K562 (cell line): ENCODE measurements around the gene IL27RA. TPM values are rescaled to one million over a fixed set of nuclear protein-coding genes. Genes with fewer than 3 reads are reported as not detected.

ENCODE experiments used
- ARNT ChIP-seq, 2 experiments: fragments of 450-650 bp; IDR thresholded peaks; 2 replicates each; pipeline ENCODE4 v1.6.1; 2016; ENCODE audit warnings: mild to moderate bottlenecking in 1 of 2
- CBX5 ChIP-seq: IDR thresholded peaks from 2 replicates; pipeline ENCODE4 v1.6.1; 2014; ENCODE audit warnings: low read depth, borderline replicate concordance
- FOXK1 ChIP-seq: sonication (generic); formaldehyde crosslinking; IDR thresholded peaks from 2 replicates; pipeline ENCODE4 v1.8.0; 2022; ENCODE audit warnings: missing genetic modification reagents, mild to moderate bottlenecking, borderline replicate concordance
- GABPA ChIP-seq: fragments of 200-800 bp; sonication (Bioruptor generic); conservative IDR thresholded peaks from 2 replicates; pipeline ENCODE4 v1.6.1; 2016; ENCODE audit warnings: low read depth, missing genetic modification characterization, missing compliant biosample characterization
- JUND ChIP-seq, 2 experiments: IDR thresholded peaks; 2 replicates in 1 of 2; 3 replicates in 1 of 2; pipeline ENCODE4 v1.6.1; 2011; ENCODE audit warnings: borderline replicate concordance in 2 of 2, low read depth in 2 of 2, low read length in 2 of 2, improper control_type of control experiment in 1 of 2, missing biosample characterization in 1 of 2, missing genetic modification characterization in 1 of 2, missing genetic modification reagents in 1 of 2
- MCM7 ChIP-seq, 2 experiments: fragments of 450-650 bp; IDR thresholded peaks; 2 replicates each; pipeline ENCODE4 v1.6.1; 2016 to 2018
- NRF1 ChIP-seq, 2 experiments: fragments of 450-650 bp; IDR thresholded peaks in 1 of 2; conservative IDR thresholded peaks in 1 of 2; 2 replicates each; pipeline ENCODE4 v1.6.1; 2014; ENCODE audit warnings: mild to moderate bottlenecking in 2 of 2
- POLR2G ChIP-seq: fragments of 200-400 bp; formaldehyde crosslinking; IDR thresholded peaks from 2 replicates; pipeline ENCODE4 v1.6.1; 2017; ENCODE audit warnings: low read depth, mild to moderate bottlenecking, antibody characterized with exemption, low read length, moderate library complexity
- RBM22 ChIP-seq: fragments of 200-400 bp; formaldehyde crosslinking; IDR thresholded peaks from 2 replicates; pipeline ENCODE4 v1.6.1; 2018; ENCODE audit warnings: low read length, low read depth; ENCODE audit not compliant: poor library complexity, severe bottlenecking
- SPI1 ChIP-seq: IDR thresholded peaks from 2 replicates; pipeline ENCODE4 v1.6.1; 2011; ENCODE audit warnings: low read depth, low read length, control low read depth, borderline replicate concordance
- ZBTB1 ChIP-seq: sonication (generic); formaldehyde crosslinking; IDR thresholded peaks from 2 replicates; pipeline ENCODE4 v1.8.1; 2023; ENCODE audit warnings: missing genetic modification reagents, low read depth, mild to moderate bottlenecking, borderline replicate concordance
- ZBTB17 ChIP-seq: fragments of 450-650 bp; formaldehyde crosslinking; IDR thresholded peaks from 2 replicates; pipeline ENCODE4 v1.4.0; 2020; ENCODE audit warnings: mild to moderate bottlenecking
- ZNF507 ChIP-seq: conservative IDR thresholded peaks from 2 replicates; pipeline ENCODE4 v1.6.1; 2017; ENCODE audit warnings: missing genetic modification characterization, missing compliant biosample characterization
- polyA plus RNA-seq, 8 experiments: library from polyadenylated mRNA; depleted of rRNA in 4 of 8; stranded (reverse) in 5 of 8; unstranded in 3 of 8; fragments of >200 nt; fragmentation: Nextera tagmentation in 2 of 8; fragmentation: Illumina TruSeq in 1 of 8; extraction: Ambion mirVana in 2 of 8; extraction: Trizol in 1 of 8; gene quantifications; 2 replicates each; pipeline versions ENCODE4 v1.2.1 to v1.2.3, GENCODE V29; 2011 to 2014; ENCODE audit warnings: inconsistent platforms in 1 of 8, missing spikeins in 1 of 8
- total RNA-seq, 7 experiments: library from RNA; depleted of rRNA in 6 of 7; stranded (reverse); fragments of >200 nt in 6 of 7; fragmentation: Illumina TruSeq in 2 of 7; extraction: Trizol in 2 of 7; gene quantifications; 2 replicates each; pipeline versions ENCODE4 v1.2.1 to v1.2.3, GENCODE V29; 2011 to 2021; ENCODE audit warnings: low replicate concordance in 1 of 7
- TF ChIP-seq, protein P1 (sequence below): fragments of 450-650 bp; IDR thresholded peaks from 2 replicates; pipeline ENCODE4 v1.6.1; 2017; ENCODE audit warnings: mild to moderate bottlenecking, moderate library complexity
- TF ChIP-seq, protein P2 (sequence below): sonication (generic); formaldehyde crosslinking; IDR thresholded peaks from 2 replicates; pipeline ENCODE4 v1.8.0; 2022; ENCODE audit warnings: mild to moderate bottlenecking, missing genetic modification reagents
- TF ChIP-seq, protein P3 (sequence below): fragments of 250-450 bp; sonication (Bioruptor Pico); IDR thresholded peaks from 2 replicates; pipeline ENCODE4 v1.8.0; 2022; ENCODE audit warnings: moderate library complexity, mild to moderate bottlenecking, inconsistent platforms
- TF ChIP-seq, protein P4 (sequence below): sonication (generic); IDR thresholded peaks from 2 replicates; pipeline ENCODE4 v1.6.1; 2016
- TF ChIP-seq, protein P5 (sequence below): sonication (generic); formaldehyde crosslinking; IDR thresholded peaks from 2 replicates; pipeline ENCODE4 v1.8.1; 2023; ENCODE audit warnings: mild to moderate bottlenecking, missing genetic modification reagents
- TF ChIP-seq, protein P6 (sequence below): fragments of 450-650 bp; formaldehyde crosslinking; IDR thresholded peaks from 2 replicates; pipeline ENCODE4 v1.4.0; 2022; ENCODE audit warnings: missing genetic modification characterization

Gene IL27RA
- total and polyA plus RNA-seq, 9 of the 15 experiments (the other 6 are each of a cell fraction or from before 2014, with no cell fraction given), result 1.9 to 15.9 (median 12.0) TPM

DNA sequence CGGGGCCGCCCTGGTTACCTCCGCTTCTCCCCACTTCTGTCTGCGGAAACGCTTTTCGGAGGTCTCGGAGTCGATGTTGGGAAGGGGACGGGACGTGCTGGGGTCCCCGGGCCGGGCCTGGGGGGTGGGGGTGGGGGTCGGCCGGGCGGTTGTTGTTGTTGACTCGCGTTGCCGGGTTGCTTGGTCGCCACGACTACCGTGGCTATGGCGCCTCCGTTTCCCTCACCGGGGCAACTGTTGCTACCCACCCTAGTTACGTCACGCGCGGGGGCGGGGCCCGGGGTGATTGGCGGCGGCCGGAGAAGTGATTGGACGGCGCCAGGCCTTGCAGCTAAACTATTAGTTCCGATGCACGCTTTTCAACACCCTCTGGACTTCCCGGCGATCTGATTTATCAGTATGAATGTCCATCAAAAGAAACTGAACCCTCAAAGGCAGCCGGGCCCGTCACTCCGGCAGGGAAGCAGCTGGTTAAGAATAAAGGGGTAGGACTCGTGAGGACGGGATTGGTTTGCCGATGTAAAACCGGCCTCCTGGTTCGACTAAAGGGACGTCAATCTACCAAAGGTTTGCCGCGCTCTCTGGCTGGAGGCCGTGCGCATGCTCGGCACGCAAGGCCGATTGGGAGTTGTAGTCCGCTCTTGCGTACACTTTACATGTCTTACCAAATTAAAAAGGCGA is 25.3 kb upstream of the IL27RA start, which contains the start of gene RFX1 (continued):
- TF ChIP-seq, protein P1, sequence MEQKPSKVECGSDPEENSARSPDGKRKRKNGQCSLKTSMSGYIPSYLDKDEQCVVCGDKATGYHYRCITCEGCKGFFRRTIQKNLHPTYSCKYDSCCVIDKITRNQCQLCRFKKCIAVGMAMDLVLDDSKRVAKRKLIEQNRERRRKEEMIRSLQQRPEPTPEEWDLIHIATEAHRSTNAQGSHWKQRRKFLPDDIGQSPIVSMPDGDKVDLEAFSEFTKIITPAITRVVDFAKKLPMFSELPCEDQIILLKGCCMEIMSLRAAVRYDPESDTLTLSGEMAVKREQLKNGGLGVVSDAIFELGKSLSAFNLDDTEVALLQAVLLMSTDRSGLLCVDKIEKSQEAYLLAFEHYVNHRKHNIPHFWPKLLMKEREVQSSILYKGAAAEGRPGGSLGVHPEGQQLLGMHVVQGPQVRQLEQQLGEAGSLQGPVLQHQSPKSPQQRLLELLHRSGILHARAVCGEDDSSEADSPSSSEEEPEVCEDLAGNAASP, result no peak
- TF ChIP-seq MCM7 (IDR thresholded peaks at IDR 0.05), result no peak
- TF ChIP-seq ZBTB17 (CRISPR knock-in tag), result no peak
- no peak for TF ChIP-seq SPI1
- TF ChIP-seq RBM22, result peak; percentile 100
- TF ChIP-seq, protein P2, sequence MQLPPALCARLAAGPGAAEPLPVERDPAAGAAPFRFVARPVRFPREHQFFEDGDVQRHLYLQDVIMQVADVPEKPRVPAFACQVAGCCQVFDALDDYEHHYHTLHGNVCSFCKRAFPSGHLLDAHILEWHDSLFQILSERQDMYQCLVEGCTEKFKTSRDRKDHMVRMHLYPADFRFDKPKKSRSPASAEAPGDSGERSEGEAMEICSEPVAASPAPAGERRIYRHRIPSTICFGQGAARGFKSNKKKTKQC (CRISPR knock-in tag), result no peak
- no peak for TF ChIP-seq FOXK1 (CRISPR knock-in tag)
- TF ChIP-seq ARNT (IDR thresholded peaks at IDR 0.05), result no peak
- peak; percentile 20; the same call in 1 of the 2 replicates for TF ChIP-seq JUND (IDR thresholded peaks at IDR 0.05; ENCODE audit: borderline replicate concordance, low read depth, low read length)
- no peak; the same call in 2 of the 3 replicates for TF ChIP-seq JUND (tag; IDR thresholded peaks at IDR 0.05; ENCODE audit: borderline replicate concordance, low read depth, low read length)
- TF ChIP-seq, protein P3, sequence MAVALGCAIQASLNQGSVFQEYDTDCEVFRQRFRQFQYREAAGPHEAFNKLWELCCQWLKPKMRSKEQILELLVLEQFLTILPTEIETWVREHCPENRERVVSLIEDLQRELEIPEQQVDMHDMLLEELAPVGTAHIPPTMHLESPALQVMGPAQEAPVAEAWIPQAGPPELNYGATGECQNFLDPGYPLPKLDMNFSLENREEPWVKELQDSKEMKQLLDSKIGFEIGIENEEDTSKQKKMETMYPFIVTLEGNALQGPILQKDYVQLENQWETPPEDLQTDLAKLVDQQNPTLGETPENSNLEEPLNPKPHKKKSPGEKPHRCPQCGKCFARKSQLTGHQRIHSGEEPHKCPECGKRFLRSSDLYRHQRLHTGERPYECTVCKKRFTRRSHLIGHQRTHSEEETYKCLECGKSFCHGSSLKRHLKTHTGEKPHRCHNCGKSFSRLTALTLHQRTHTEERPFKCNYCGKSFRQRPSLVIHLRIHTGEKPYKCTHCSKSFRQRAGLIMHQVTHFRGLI, result no peak
- TF ChIP-seq ZBTB1 (CRISPR knock-in tag), result no peak
- TF ChIP-seq, protein P4, sequence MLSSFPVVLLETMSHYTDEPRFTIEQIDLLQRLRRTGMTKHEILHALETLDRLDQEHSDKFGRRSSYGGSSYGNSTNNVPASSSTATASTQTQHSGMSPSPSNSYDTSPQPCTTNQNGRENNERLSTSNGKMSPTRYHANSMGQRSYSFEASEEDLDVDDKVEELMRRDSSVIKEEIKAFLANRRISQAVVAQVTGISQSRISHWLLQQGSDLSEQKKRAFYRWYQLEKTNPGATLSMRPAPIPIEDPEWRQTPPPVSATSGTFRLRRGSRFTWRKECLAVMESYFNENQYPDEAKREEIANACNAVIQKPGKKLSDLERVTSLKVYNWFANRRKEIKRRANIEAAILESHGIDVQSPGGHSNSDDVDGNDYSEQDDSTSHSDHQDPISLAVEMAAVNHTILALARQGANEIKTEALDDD, result no peak; the same call in 1 of the 2 replicates
- TF ChIP-seq, protein P5, sequence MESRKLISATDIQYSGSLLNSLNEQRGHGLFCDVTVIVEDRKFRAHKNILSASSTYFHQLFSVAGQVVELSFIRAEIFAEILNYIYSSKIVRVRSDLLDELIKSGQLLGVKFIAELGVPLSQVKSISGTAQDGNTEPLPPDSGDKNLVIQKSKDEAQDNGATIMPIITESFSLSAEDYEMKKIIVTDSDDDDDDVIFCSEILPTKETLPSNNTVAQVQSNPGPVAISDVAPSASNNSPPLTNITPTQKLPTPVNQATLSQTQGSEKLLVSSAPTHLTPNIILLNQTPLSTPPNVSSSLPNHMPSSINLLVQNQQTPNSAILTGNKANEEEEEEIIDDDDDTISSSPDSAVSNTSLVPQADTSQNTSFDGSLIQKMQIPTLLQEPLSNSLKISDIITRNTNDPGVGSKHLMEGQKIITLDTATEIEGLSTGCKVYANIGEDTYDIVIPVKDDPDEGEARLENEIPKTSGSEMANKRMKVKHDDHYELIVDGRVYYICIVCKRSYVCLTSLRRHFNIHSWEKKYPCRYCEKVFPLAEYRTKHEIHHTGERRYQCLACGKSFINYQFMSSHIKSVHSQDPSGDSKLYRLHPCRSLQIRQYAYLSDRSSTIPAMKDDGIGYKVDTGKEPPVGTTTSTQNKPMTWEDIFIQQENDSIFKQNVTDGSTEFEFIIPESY (CRISPR knock-in tag), result no peak
- TF ChIP-seq NRF1 (conservative IDR thresholded peaks at IDR 0.05 in 1 of 2, IDR thresholded peaks at IDR 0.05 in 1 of 2), result peak; percentile 99 to 100
- TF ChIP-seq CBX5, result no peak
- peak; percentile 72 for TF ChIP-seq POLR2G
- TF ChIP-seq GABPA (tag), result peak; percentile 74
- TF ChIP-seq ZNF507 (tag), result no peak
- TF ChIP-seq, protein P6, sequence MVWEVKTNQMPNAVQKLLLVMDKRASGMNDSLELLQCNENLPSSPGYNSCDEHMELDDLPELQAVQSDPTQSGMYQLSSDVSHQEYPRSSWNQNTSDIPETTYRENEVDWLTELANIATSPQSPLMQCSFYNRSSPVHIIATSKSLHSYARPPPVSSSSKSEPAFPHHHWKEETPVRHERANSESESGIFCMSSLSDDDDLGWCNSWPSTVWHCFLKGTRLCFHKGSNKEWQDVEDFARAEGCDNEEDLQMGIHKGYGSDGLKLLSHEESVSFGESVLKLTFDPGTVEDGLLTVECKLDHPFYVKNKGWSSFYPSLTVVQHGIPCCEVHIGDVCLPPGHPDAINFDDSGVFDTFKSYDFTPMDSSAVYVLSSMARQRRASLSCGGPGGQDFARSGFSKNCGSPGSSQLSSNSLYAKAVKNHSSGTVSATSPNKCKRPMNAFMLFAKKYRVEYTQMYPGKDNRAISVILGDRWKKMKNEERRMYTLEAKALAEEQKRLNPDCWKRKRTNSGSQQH, result no peak
